Liver (tissue), 9 donors: ENCODE data around the gene LELP1. TPM values are rescaled to one million over a fixed set of nuclear protein-coding genes. Genes with fewer than 3 reads are reported as not detected.
A peak's percentile ranks its signal among the peaks of the same experiment; 100 is the strongest.
"Not testable (repeated sequence)": the region's sequence is repeated elsewhere in the genome, so short reads cannot be mapped to it uniquely, and the experiment has no call there.

Source experiments
- DNase-seq: peaks from one replicate; pipeline ENCODE4 v3.0.0-alpha.2; 2017; ENCODE audit warnings: low spot score
- H3K27ac ChIP-seq, 2 donors: one replicate each; pipeline ENCODE4 v1.7.0; 2013; ENCODE audit warnings: inconsistent platforms in 2 of 2, low read length in 2 of 2, control low read depth in 1 of 2, low read depth in 1 of 2, mild to moderate bottlenecking in 1 of 2
- H3K27me3 ChIP-seq, 4 donors: one replicate each; pipeline versions ENCODE4 v1.6.1 to v1.7.0; 2013; ENCODE audit warnings: low read length in 3 of 4, inconsistent platforms in 1 of 4, mild to moderate bottlenecking in 1 of 4, moderate library complexity in 1 of 4; ENCODE audit not compliant: control insufficient read depth in 4 of 4, insufficient read depth in 4 of 4
- H3K36me3 ChIP-seq, 4 donors: one replicate each; pipeline versions ENCODE4 v1.6.1 to v1.7.0; 2013; ENCODE audit warnings: low read length in 3 of 4, mild to moderate bottlenecking in 3 of 4, low read depth in 1 of 4, moderate library complexity in 1 of 4; ENCODE audit not compliant: control insufficient read depth in 4 of 4, insufficient read depth in 3 of 4
- H3K4me1 ChIP-seq, 4 donors: one replicate each; pipeline versions ENCODE4 v1.6.1 to v1.7.0; 2013; ENCODE audit warnings: low read length in 3 of 4, mild to moderate bottlenecking in 3 of 4, moderate library complexity in 1 of 4; ENCODE audit not compliant: control insufficient read depth in 4 of 4, insufficient read depth in 4 of 4
- H3K4me3 ChIP-seq, 3 donors: one replicate each; pipeline versions ENCODE4 v1.6.1 to v1.7.0; 2013; ENCODE audit warnings: low read length in 3 of 3, control low read depth in 1 of 3, low read depth in 1 of 3, mild to moderate bottlenecking in 1 of 3
- H3K9ac ChIP-seq, 2 donors: one replicate each; pipeline ENCODE4 v1.7.0; 2013; ENCODE audit warnings: low read length in 2 of 2, mild to moderate bottlenecking in 2 of 2, moderate library complexity in 2 of 2, control low read depth in 1 of 2, low read depth in 1 of 2
- H3K9me3 ChIP-seq, 4 donors: one replicate each; pipeline versions ENCODE4 v1.6.1 to v1.7.0; 2013; ENCODE audit warnings: low read length in 3 of 4; ENCODE audit not compliant: control insufficient read depth in 4 of 4
- ATF3 ChIP-seq: IDR thresholded peaks from 2 replicates; pipeline ENCODE4 v1.6.1; 2016; ENCODE audit warnings: antibody characterized with exemption
- CTCF ChIP-seq: fragments of 150-350 bp; IDR thresholded peaks from 2 replicates; pipeline ENCODE4 v1.5.1; 2017; ENCODE audit warnings: improper control_type of control experiment, low read depth, low read length; ENCODE audit not compliant: missing input control
- EGR1 ChIP-seq, 2 donors: IDR thresholded peaks; 2 replicates each; pipeline ENCODE4 v1.6.1; 2016 to 2018; ENCODE audit warnings: antibody characterized with exemption in 2 of 2, low read depth in 2 of 2
- GABPA ChIP-seq, 2 donors: IDR thresholded peaks in 1 of 2; conservative IDR thresholded peaks in 1 of 2; 2 replicates each; pipeline ENCODE4 v1.6.1; 2016; ENCODE audit warnings: antibody characterized with exemption in 2 of 2, mild to moderate bottlenecking in 1 of 2, moderate library complexity in 1 of 2
- HNF4A ChIP-seq, 2 donors: conservative IDR thresholded peaks; 2 replicates each; pipeline ENCODE4 v1.6.1; 2016; ENCODE audit warnings: antibody characterized with exemption in 2 of 2, mild to moderate bottlenecking in 2 of 2
- HNF4G ChIP-seq: IDR thresholded peaks from 2 replicates; pipeline ENCODE4 v1.6.1; 2016; ENCODE audit warnings: antibody characterized with exemption
- JUND ChIP-seq, 2 donors: IDR thresholded peaks; 2 replicates each; pipeline ENCODE4 v1.6.1; 2016; ENCODE audit warnings: antibody characterized with exemption in 2 of 2
- MAX ChIP-seq: IDR thresholded peaks from 2 replicates; pipeline ENCODE4 v1.6.1; 2016; ENCODE audit warnings: antibody characterized with exemption
- NR2F2 ChIP-seq: IDR thresholded peaks from 2 replicates; pipeline ENCODE4 v1.6.1; 2016; ENCODE audit warnings: antibody characterized with exemption
- RAD21 ChIP-seq, 2 donors: IDR thresholded peaks; 2 replicates each; pipeline ENCODE4 v1.6.1; 2016; ENCODE audit warnings: antibody characterized with exemption in 2 of 2, mild to moderate bottlenecking in 2 of 2
- REST ChIP-seq: IDR thresholded peaks from 2 replicates; pipeline ENCODE4 v1.6.1; 2016; ENCODE audit warnings: antibody characterized with exemption, mild to moderate bottlenecking
- RXRA ChIP-seq, 2 donors: IDR thresholded peaks; 2 replicates each; pipeline ENCODE4 v1.6.1; 2017 to 2018; ENCODE audit warnings: antibody characterized with exemption in 2 of 2, mild to moderate bottlenecking in 1 of 2
- SP1 ChIP-seq: IDR thresholded peaks from 2 replicates; pipeline ENCODE4 v1.6.1; 2018; ENCODE audit warnings: antibody characterized with exemption, mild to moderate bottlenecking
- YY1 ChIP-seq: IDR thresholded peaks from 2 replicates; pipeline ENCODE4 v1.6.1; 2016; ENCODE audit warnings: antibody characterized with exemption, mild to moderate bottlenecking
- ZBTB33 ChIP-seq: IDR thresholded peaks from 2 replicates; pipeline ENCODE4 v1.6.1; 2016; ENCODE audit warnings: antibody characterized with exemption
- WGBS: extraction: QIAGEN DNeasy Blood & Tissue Kit; methylation state at CpG from one replicate; pipeline ENCODE4 v1.1.7; 2013; 5-methylcytosine and 5-hydroxymethylcytosine counted together
- polyA plus RNA-seq, 2 donors: library from polyadenylated mRNA; stranded (reverse) in 1 of 2; unstranded in 1 of 2; fragments of 200-250 nt in 1 of 2; fragments of >200 nt in 1 of 2; fragmentation: Nextera tagmentation in 1 of 2; extraction: Ambion mirVana in 1 of 2; gene quantifications; one replicate each; pipeline versions ENCODE4 v1.2.1 to v1.2.3, GENCODE V29; 2013 to 2015
- total RNA-seq, 2 donors: library from RNA; depleted of rRNA; stranded (reverse); fragments of >200 nt; gene quantifications; one replicate each; pipeline ENCODE4 v1.2.3, GENCODE V29; 2014
- donor health status: healthy.
- donor health status: healthy.
- donor health status: healthy.
- donor health status: healthy.
- donor health status: healthy.

The LELP1 gene
- total and polyA plus RNA-seq, 4 donors, result not detected

- TF ChIP-seq ZBTB33 (no peak), EGR1 (IDR thresholded peaks at IDR 0.05; ENCODE audit: low read depth in 2 of 2) (no peak), RAD21 (IDR thresholded peaks at IDR 0.05) (no peak), GABPA (IDR thresholded peaks at IDR 0.05 in 1 of 2, conservative IDR thresholded peaks at IDR 0.05 in 1 of 2) (no peak)
- Histone ChIP-seq H3K4me3 (no peak overlapping the region), H3K27ac (no peak overlapping the region), H3K9ac (no peak overlapping the region), H3K4me1 (no peaks in the 10 kb centered on the region), H3K36me3 (no peaks in the 10 kb centered on the region), H3K27me3 (peaks cover 0 to 2% (median under 1%) of the 10 kb centered on the region in 4 donors), H3K9me3 (no peaks in the 10 kb centered on the region)
- DNase-seq, result no peak
- 71% methylated on average over 1 of the region's 1 CpG for WGBS
Measured at GRCh38 chr1:153228491-153228890, 25.3 kb downstream of the LELP1 start.

GRCh38 chr1:153229076-153229829 lies 26.0 kb downstream of the LELP1 start:
- H3K27ac ChIP-seq, H3K27me3 ChIP-seq, H3K36me3 ChIP-seq, DNase-seq, H3K4me3 ChIP-seq, H3K9ac ChIP-seq, H3K9me3 ChIP-seq, H3K4me1 ChIP-seq: not testable (repeated sequence)
- 53% methylated on average over 12 of the region's 12 CpGs for whole genome bisulfite sequencing
- peak; percentile 15 for TF ChIP-seq CTCF

GRCh38 chr1:153231363-153231762 lies 28.1 kb downstream of the LELP1 start:
- H3K9me3 ChIP-seq, result no peaks in the 10 kb centered on the region
- DNase-seq, result no peak
- peaks cover 0 to 2% (median 0%) of the 10 kb centered on the region in 4 donors for H3K27me3 ChIP-seq
- no peak overlapping the region for H3K9ac ChIP-seq
- H3K27ac ChIP-seq, result no peak overlapping the region
- 75% methylated on average over 4 of the region's 4 CpGs for WGBS
- H3K36me3 ChIP-seq, result no peaks in the 10 kb centered on the region
- H3K4me3 ChIP-seq, result no peak overlapping the region
- no peaks in the 10 kb centered on the region for H3K4me1 ChIP-seq
- TF ChIP-seq JUND (IDR thresholded peaks at IDR 0.05), result no peak
- TF ChIP-seq RXRA (IDR thresholded peaks at IDR 0.05), result no peak
- TF ChIP-seq ATF3, result no peak
- no peak for TF ChIP-seq SP1
- TF ChIP-seq MAX, result no peak
- TF ChIP-seq GABPA (IDR thresholded peaks at IDR 0.05 in 1 of 2, conservative IDR thresholded peaks at IDR 0.05 in 1 of 2), result no peak
- TF ChIP-seq HNF4A (conservative IDR thresholded peaks at IDR 0.05), result no peak
- TF ChIP-seq NR2F2, result no peak
- TF ChIP-seq YY1, result no peak
- TF ChIP-seq REST, result no peak
- TF ChIP-seq HNF4G, result no peak
- no peak for TF ChIP-seq ZBTB33
